DND-41 (cell line): ENCODE data around the gene ZNF217.
"Not testable (repeated sequence)": the region's sequence is repeated elsewhere in the genome, so short reads cannot be mapped to it uniquely, and the experiment has no call there.

ENCODE experiments used
- EZH2 ChIP-seq: IDR thresholded peaks from 3 replicates; pipeline ENCODE4 v1.6.1; 2012; ENCODE audit warnings: borderline replicate concordance, low read depth, mild to moderate bottlenecking, moderate library complexity, low read length, inconsistent platforms; ENCODE audit not compliant: severe bottlenecking
- TF ChIP-seq, protein P1 (sequence below): IDR thresholded peaks from 2 replicates; pipeline ENCODE4 v1.5.1; 2012; ENCODE audit warnings: borderline replicate concordance, low read length, moderate library complexity, mild to moderate bottlenecking; ENCODE audit not compliant: poor library complexity, severe bottlenecking; ENCODE audit errors: extremely low read depth

DNA sequence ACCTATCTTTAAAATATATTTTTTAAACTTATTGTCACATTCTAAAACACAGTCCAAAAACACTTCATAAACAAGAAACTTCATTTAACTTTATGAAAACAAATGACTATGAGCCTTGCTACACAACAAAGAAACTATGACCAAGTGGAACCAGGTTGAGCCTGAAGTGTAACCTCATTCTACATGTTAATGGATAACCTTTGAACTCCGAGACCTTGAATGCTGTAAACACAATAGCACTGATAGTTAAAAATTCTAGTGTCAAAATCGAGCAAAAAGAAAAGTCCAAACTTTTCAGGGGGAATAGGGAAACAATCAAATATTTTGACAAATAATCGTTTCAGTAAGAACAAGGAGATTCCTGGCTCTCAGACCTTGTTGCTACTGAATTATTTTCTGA is 2.1 kb upstream of the ZNF217 start:
- TF ChIP-seq, protein P1, sequence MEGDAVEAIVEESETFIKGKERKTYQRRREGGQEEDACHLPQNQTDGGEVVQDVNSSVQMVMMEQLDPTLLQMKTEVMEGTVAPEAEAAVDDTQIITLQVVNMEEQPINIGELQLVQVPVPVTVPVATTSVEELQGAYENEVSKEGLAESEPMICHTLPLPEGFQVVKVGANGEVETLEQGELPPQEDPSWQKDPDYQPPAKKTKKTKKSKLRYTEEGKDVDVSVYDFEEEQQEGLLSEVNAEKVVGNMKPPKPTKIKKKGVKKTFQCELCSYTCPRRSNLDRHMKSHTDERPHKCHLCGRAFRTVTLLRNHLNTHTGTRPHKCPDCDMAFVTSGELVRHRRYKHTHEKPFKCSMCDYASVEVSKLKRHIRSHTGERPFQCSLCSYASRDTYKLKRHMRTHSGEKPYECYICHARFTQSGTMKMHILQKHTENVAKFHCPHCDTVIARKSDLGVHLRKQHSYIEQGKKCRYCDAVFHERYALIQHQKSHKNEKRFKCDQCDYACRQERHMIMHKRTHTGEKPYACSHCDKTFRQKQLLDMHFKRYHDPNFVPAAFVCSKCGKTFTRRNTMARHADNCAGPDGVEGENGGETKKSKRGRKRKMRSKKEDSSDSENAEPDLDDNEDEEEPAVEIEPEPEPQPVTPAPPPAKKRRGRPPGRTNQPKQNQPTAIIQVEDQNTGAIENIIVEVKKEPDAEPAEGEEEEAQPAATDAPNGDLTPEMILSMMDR = not testable (repeated sequence)
- TF ChIP-seq EZH2 = not testable (repeated sequence)
